ENCODE measurements around the gene ISX. TPM values are rescaled to one million over a fixed set of nuclear protein-coding genes. Genes with fewer than 3 reads are reported as not detected.

The ISX gene
- total and polyA plus RNA-seq, 9 of the 15 experiments (the other 6 are each of a cell fraction or from before 2014, with no cell fraction given) = 0.03 to 0.36 (median 0.07) TPM

GRCh38 chr22:35071784-35072183, 5.8 kb downstream of the ISX start:
- in situ Hi-C loops (cut with MboI) = no loop called here
- ChIA-PET CTCF (ENCODE audit: low intra/inter-chr PET ratio) (no interaction called here), POLR2A (interaction anchor here (0.9 kb wide), 1 partner anchor 47 kb away, joined by 3 read pairs; no protein-coding TSS in a partner anchor)
- no peaks in the 10 kb centered on the region for H3K79me2 ChIP-seq (ENCODE audit: control insufficient read depth, insufficient read depth, low read length)
- BruUV-seq (replicated peaks) = no TSS peak
- no peaks in the 10 kb centered on the region for H3K9me1 ChIP-seq (ENCODE audit: control insufficient read depth, insufficient read depth, low read length)
- H3K9ac ChIP-seq (ENCODE audit: insufficient read depth in 1 of 2, low read depth in 2 of 2, low read length in 2 of 2) = no peak overlapping the region
- WGBS (ENCODE audit: insufficient coverage, low coverage, missing lambda C conversion rate) = 50% methylated on average over 2 of the region's 3 CpGs
- no peaks in the 10 kb centered on the region for H3K27me3 ChIP-seq (ENCODE audit: control insufficient read depth in 2 of 2, insufficient read depth in 2 of 2, low read length in 2 of 2)
- 0 out of 3 replicates have a peak, but pooled peaks cover 8% of the 10 kb centered on the region for H3K36me3 ChIP-seq (ENCODE audit: control insufficient read depth, insufficient read depth, low read length)
- ATAC-seq (no peak), FAIRE-seq (no peak), DNase-seq (ENCODE audit: extremely low read depth in 1 of 4, low spot score in 3 of 4) (no peak)
- no peak overlapping the region for H3K4me2 ChIP-seq (ENCODE audit: insufficient read depth, low read length)
- no peak overlapping the region for H3K4me3 ChIP-seq
- TF ChIP-seq SMARCA5 (IDR thresholded peaks at IDR 0.05) (no peak), ZNF507 (tag; conservative IDR thresholded peaks at IDR 0.05) (no peak), FOXA3 (CRISPR knock-in tag; conservative IDR thresholded peaks at IDR 0.05 in 1 of 2, IDR thresholded peaks at IDR 0.05 in 1 of 2) (no peak), BCLAF1 (IDR thresholded peaks at IDR 0.05; ENCODE audit: borderline replicate concordance in 1 of 2, control insufficient read depth in 1 of 2, low read depth in 2 of 2, low read length in 1 of 2) (no peak), CBX5 (IDR thresholded peaks at IDR 0.05; ENCODE audit: borderline replicate concordance, low read depth) (no peak), FIP1L1 (IDR thresholded peaks at IDR 0.05; ENCODE audit: low read depth, low read length, poor library complexity, severe bottlenecking) (no peak), HEY1 (CRISPR knock-in tag; IDR thresholded peaks at IDR 0.05; ENCODE audit: borderline replicate concordance) (no peak)
- no peak overlapping the region for H2AFZ ChIP-seq (ENCODE audit: low read depth, low read length)
- H3K4me1 ChIP-seq (replicated peaks in 1 of 2; ENCODE audit: control insufficient read depth in 2 of 2, insufficient read depth in 2 of 2, low read length in 2 of 2) = peaks cover 0 to 2% of the 10 kb centered on the region in 2 experiments; a peak in 2 of 5 replicates
- no peaks in the 10 kb centered on the region for H3K9me3 ChIP-seq (replicated peaks; ENCODE audit: control insufficient read depth, insufficient read depth, low read depth, low read length)
- intact Hi-C loops (cut with micrococcal nuclease) = no loop called here
- no peak overlapping the region for H3K27ac ChIP-seq (ENCODE audit: extremely low read depth, low read depth, low read length)
- no peaks in the 10 kb centered on the region for H4K20me1 ChIP-seq (replicated peaks; ENCODE audit: control insufficient read depth, insufficient read depth, low read length)
